ENCODE data around the gene BRSK1. TPM values are rescaled to one million over a fixed set of nuclear protein-coding genes. Genes with fewer than 3 reads are reported as not detected.

Gene BRSK1
- total RNA-seq, 2 donors from 2014 or later, result 6.3 to 13.7 TPM

DNA sequence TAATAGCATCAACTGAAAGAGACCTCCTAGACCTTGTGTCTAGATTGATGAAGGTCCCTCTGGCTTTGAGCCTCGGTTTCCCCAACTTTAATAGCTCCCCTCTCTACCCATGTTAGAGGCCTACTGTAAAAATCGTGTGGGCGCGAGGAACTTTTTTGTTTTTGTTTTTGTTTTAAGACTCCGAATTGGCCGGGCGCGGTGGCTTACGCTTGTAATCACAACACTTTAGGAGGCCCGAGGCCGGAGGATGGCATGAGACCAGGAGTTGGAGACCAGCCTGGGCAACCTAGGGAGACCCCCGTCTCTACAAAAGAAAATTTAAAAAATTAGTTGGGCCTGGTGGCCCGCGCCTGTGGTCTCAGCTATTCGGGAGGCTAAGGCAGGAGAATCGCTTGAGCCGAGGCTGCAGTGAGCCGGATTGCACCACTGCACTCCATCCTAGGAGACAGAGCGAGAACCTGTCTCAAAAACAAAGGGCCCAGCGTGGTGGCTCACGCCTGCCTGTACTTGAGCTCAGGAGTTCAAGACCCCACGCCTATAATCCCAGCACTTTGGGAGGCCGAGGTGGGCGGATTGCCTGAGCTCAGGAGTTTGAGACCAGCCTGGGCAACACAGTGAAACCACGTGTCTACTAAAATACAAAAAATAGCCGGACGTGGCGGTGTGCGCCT is 24.1 kb upstream of the BRSK1 start:
- peak overlapping the region; percentile 96 for H3K4me3 Mint-ChIP-seq
- ATAC-seq (replicated peaks), result no peak

DNA sequence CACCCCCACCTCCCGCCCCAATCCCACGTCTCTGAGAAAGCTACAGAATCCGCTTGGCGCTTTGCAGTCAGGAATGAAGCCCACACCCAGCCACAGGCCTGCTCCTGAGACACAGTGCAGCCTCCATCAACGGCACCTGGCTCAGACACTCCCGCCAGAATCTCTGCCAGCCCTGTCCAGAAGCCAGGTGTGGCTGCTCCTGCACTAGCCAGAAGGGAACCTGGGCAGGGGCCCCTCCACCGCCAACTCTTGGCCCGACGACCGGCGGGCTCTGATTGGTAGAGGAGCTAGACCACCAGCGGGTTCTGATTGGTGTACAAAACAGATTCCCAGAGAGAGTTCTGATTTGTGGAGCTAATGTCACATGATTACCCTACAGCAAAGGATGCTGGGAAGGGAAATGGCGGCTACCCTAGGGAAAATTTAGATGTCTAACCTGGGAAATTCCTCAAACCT is 22.1 kb upstream of the BRSK1 start:
- Mint-ChIP-seq H3K9me3 (peaks cover 5% of the 10 kb centered on the region), H3K27ac (no peak overlapping the region), H3K4me1 (peaks cover 16% of the 10 kb centered on the region), H3K36me3 (ENCODE audit: low read depth) (peaks cover 28% of the 10 kb centered on the region), H3K4me3 (no peak overlapping the region), H3K27me3 (no peaks in the 10 kb centered on the region)
- no peak for ATAC-seq (replicated peaks)

More for the DNA sequence above, 24.1 kb upstream of the BRSK1 start:
- peaks cover 19% of the 10 kb centered on the region for H3K4me1 Mint-ChIP-seq
- H3K36me3 Mint-ChIP-seq (ENCODE audit: low read depth), result peaks cover 48% of the 10 kb centered on the region
- peak overlapping the region; percentile 99 for H3K27ac Mint-ChIP-seq
- no peaks in the 10 kb centered on the region for H3K9me3 Mint-ChIP-seq
- H3K27me3 Mint-ChIP-seq, result no peaks in the 10 kb centered on the region

DNA sequence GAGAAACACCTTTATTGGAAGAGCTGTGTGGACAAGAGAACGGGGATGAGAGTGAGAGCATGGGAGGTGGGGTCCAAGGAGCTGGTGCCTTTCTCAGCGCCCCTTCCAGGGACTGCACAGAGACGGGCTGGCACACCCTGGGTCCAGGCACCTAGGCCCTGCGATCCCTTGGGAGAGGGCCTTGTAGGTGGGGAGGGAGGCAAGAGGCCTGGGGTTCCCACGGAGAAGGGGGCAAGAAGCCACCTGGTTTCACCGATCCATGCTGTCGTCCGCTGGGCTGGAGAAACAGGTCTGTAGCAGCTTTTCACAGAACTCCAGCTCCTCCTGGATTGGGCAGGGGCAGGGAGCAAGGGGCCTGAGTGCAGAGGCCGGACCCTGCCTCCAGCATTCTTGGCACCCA is 21.4 kb upstream of the BRSK1 start:
- peak overlapping the region; percentile 50 for H3K27ac Mint-ChIP-seq
- H3K36me3 Mint-ChIP-seq (ENCODE audit: low read depth), result peaks cover 22% of the 10 kb centered on the region
- no peaks in the 10 kb centered on the region for H3K27me3 Mint-ChIP-seq
- H3K9me3 Mint-ChIP-seq, result peaks cover 5% of the 10 kb centered on the region
- no peak overlapping the region for H3K4me3 Mint-ChIP-seq
- peaks cover 14% of the 10 kb centered on the region for H3K4me1 Mint-ChIP-seq
- no peak for ATAC-seq (replicated peaks)

DNA sequence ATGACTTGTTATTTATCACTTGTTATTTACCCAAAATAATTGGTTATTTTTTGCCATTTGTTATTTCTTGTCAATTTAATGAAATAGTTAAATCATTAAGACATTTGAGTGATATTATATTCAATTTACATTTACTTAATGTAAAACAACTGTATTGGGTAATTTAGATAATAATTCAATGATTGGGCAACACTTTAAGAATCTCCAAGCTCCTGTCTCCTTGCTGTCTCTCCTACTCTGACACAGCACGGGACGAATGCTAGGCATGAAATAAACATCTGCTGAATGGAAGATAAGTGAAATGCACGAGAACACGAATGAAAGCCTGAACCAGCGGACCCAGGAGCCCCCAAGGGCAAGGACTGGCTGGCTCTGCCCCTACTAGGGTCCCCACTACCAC is 19.3 kb upstream of the BRSK1 start:
- Mint-ChIP-seq H3K4me3 (no peak overlapping the region), H3K4me1 (peaks cover 16% of the 10 kb centered on the region), H3K36me3 (ENCODE audit: low read depth) (peaks cover 17% of the 10 kb centered on the region), H3K9me3 (peaks cover 5% of the 10 kb centered on the region), H3K27ac (no peak overlapping the region), H3K27me3 (no peaks in the 10 kb centered on the region)
- ATAC-seq (replicated peaks), result no peak

DNA sequence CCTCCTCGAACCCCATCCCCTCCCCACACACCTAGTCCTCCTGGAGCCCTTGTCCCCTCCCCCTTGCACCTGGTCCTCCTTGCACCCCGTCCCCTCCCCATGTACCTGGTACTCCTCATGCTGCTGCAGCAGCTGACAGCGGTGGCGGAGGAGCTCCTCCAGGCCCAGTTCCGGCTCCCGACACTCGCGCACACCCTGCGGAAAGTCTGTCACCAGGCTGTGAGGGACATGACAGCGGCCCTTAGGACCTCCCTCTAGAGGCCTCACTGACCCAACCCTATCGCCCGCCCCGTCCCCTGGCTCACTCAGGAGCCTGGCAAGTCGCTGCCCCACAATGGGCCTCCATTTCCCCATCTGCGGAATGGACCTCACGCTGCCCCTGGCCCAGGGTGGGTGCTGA is 18.6 kb upstream of the BRSK1 start:
- Mint-ChIP-seq H3K9me3 (peaks cover 5% of the 10 kb centered on the region), H3K27ac (no peak overlapping the region), H3K36me3 (ENCODE audit: low read depth) (peaks cover 19% of the 10 kb centered on the region), H3K4me3 (no peak overlapping the region), H3K27me3 (no peaks in the 10 kb centered on the region), H3K4me1 (peaks cover 16% of the 10 kb centered on the region)
- ATAC-seq (replicated peaks), result no peak

DNA sequence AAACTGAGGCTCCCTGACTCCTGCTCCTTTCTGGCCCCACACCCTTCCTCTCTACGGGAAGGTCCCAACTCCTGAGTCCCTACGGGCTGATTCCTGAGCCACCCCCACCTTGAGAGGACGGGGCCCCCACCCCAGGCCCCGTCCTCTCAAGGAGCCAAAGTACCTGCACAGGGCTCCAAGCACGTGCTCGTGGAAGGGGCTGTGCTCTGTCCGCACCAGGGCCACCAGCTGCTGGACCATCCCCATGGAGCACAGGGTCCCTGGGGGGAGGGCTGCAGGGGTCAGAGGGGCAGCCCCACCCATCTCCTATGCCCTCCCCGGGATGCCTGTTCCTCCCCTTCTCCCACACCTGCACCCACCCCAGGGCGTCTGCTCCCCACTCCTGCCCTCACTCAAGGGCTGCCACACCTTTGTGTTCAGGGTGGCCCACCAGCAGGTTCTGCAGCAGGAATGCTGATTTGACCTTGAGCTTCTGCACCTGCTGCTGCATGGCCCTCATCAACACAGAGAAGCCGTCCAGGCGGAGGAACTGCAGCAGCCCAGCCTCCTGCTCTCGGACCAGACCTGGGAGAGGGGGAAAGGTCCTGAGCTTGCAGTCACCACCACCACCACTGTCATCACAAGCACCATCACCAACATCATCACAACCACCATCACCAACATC is 17.9 kb upstream of the BRSK1 start:
- no peaks in the 10 kb centered on the region for H3K27me3 Mint-ChIP-seq
- no peak for ATAC-seq (replicated peaks)
- H3K4me3 Mint-ChIP-seq, result no peak overlapping the region
- H3K4me1 Mint-ChIP-seq, result peaks cover 16% of the 10 kb centered on the region
- peaks cover 19% of the 10 kb centered on the region for H3K36me3 Mint-ChIP-seq (ENCODE audit: low read depth)
- peaks cover 5% of the 10 kb centered on the region for H3K9me3 Mint-ChIP-seq
- H3K27ac Mint-ChIP-seq, result no peak overlapping the region

DNA sequence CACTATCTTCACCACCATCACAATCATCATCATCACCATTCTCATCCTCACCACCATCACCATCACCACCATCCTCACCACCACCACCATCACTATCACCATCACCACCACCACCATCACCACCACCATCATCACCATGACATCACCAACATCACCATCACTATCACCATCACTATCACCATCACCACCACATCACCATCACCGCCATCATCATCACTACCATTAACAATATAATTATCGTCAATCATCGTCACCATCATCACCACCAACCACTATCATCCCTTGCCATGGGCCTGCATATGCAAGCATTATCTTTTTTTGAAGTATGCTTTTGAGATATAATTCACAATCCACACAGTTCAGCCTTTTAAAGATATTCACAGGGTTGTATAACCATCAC is 17.4 kb upstream of the BRSK1 start:
- Mint-ChIP-seq H3K4me3 (no peak overlapping the region), H3K9me3 (peaks cover 5% of the 10 kb centered on the region), H3K27me3 (no peaks in the 10 kb centered on the region), H3K27ac (no peak overlapping the region), H3K36me3 (ENCODE audit: low read depth) (peaks cover 21% of the 10 kb centered on the region), H3K4me1 (peaks cover 16% of the 10 kb centered on the region)
- ATAC-seq (replicated peaks), result no peak

DNA sequence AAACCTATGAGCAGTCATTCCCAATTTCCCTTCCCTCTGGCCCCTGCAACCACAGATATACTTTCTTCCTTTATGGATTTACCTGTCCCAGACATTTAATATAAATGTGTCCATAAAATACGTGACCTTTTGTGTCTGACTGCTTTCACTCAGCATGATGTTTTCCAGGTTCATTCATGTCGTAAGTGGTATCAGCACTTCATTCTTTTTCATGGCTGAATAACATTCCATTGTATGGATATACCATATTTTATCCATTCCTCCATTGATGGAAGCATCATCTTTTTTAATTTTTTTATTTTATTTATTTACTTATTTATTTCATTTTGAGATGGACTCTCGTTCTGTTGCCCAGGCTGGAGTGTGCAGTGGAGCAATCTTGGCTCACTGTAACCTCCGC is 17.0 kb upstream of the BRSK1 start:
- peaks cover 25% of the 10 kb centered on the region for H3K36me3 Mint-ChIP-seq (ENCODE audit: low read depth)
- H3K4me3 Mint-ChIP-seq, result no peak overlapping the region
- peaks cover 5% of the 10 kb centered on the region for H3K9me3 Mint-ChIP-seq
- H3K4me1 Mint-ChIP-seq, result peaks cover 16% of the 10 kb centered on the region
- H3K27ac Mint-ChIP-seq, result no peak overlapping the region
- ATAC-seq (replicated peaks), result no peak
- H3K27me3 Mint-ChIP-seq, result no peaks in the 10 kb centered on the region

DNA sequence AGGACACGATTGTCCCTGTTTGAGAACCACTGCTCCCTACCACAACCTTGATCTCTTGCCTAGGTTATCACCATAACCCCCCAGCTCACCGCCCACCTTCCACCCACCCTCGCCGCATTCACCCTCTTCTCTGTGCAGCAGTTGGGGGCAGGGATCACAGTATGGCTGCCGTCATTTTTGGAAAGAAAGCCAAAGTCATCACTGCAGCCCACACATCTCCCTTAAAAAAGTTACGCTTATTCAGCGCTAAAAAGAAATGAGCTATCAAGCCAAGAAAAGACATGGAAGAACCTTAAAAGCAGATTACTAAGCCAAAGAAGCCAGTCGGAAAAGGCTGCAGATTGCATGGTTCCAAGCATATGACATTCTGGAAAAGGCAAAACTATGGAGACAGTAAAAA is 14.5 kb upstream of the BRSK1 start:
- peaks cover 16% of the 10 kb centered on the region for H3K4me1 Mint-ChIP-seq
- H3K9me3 Mint-ChIP-seq, result peaks cover 5% of the 10 kb centered on the region
- no peak overlapping the region for H3K4me3 Mint-ChIP-seq
- H3K27me3 Mint-ChIP-seq, result no peaks in the 10 kb centered on the region
- H3K36me3 Mint-ChIP-seq (ENCODE audit: low read depth), result peaks cover 41% of the 10 kb centered on the region
- no peak for ATAC-seq (replicated peaks)
- no peak overlapping the region for H3K27ac Mint-ChIP-seq

DNA sequence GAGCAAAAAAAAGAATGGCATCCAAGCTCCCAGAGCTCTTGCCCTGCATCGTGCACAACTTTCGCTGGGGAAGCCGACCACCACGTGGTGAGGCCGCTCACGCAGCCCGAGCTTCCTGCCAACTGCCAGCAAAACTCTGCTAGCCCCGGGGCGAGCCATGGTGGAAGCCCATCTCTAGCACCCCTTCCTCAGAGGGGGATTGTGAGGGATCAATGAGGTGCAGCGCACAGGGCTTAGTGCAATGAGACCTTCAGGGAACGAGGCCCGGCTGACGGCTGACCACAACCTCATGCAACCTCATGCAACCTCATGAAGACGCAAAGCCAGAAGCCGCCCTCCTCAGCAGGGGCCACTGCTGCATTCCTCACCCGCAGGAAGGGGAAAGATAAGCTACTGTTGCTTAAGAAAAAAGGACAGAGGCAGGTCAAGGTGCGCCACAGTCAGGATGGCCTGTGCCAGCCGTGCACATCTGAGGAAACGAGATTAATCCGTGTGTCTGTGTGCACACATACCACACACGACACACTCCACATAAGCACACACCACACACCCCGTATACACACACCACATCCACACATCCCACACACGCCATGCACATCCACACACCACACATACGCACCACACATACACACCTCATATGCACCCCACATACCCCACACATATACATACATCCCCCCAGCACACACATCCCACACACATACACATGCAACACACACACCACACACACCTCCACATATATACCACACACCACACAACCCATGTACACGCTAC is 13.4 kb upstream of the BRSK1 start:
- Mint-ChIP-seq H3K4me3 (no peak overlapping the region), H3K27me3 (no peaks in the 10 kb centered on the region), H3K27ac (no peak overlapping the region), H3K36me3 (ENCODE audit: low read depth) (peaks cover 41% of the 10 kb centered on the region), H3K9me3 (peaks cover 5% of the 10 kb centered on the region), H3K4me1 (peaks cover 16% of the 10 kb centered on the region)
- no peak for ATAC-seq (replicated peaks)

DNA sequence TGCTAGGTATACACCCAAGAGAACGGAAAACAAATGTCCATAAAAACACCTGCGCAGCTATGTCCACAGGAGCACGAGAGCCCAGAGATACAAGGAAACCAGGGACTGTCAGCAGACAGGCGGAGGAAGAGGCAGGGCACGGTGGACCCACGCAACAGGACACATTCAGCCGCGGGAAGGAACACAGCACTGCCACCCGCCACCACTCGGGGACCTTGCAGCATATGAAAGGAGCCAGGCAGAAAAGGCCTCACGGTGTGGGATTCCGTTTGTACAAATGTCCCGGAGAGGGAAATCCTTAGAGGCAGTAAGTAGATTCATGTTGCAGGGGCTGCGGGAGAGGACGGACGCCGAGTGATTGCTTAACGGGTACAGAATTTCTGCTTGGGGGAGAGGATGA is 11.7 kb upstream of the BRSK1 start:
- peaks cover 14% of the 10 kb centered on the region for H3K4me1 Mint-ChIP-seq
- no peaks in the 10 kb centered on the region for H3K27me3 Mint-ChIP-seq
- peaks cover 51% of the 10 kb centered on the region for H3K36me3 Mint-ChIP-seq (ENCODE audit: low read depth)
- no peak for ATAC-seq (replicated peaks)
- H3K9me3 Mint-ChIP-seq, result no peaks in the 10 kb centered on the region
- no peak overlapping the region for H3K27ac Mint-ChIP-seq
- no peak overlapping the region for H3K4me3 Mint-ChIP-seq

DNA sequence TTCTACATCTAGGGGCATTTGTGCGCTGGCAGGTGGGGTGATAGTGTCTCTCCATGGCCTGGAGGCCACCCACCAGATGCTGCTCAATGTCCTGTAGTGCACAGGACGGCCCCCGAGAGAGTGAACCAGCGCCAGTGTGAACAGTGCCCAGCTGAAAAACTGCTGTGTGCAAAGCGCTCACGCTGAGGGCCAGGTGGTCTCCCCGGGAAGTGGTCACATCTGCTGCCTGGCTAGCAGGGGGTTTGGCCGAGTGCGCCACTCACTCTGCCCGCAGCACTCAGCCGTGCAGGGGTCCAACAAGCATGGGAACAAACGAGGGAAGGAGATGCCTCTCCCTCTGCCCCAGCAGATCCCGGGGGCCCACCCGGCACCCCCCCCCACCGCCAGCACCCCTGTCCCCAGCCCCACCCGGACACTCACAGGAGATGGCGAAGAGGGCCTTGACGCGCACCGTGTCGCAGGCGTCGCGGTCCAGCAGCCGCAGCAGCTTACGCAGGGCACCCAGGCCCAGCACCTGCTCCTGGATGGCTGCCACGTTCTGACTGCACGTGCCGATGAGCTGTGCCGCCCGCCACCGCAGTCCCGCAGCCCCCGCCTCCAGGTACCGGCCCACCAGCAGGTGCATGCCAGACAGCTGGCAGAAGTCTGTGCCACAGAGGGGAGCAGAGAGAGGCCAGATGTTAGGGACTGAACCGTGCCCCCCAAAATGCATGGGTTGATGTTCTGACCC is 9.7 kb upstream of the BRSK1 start:
- H3K27ac Mint-ChIP-seq, result no peak overlapping the region
- H3K36me3 Mint-ChIP-seq (ENCODE audit: low read depth), result peaks cover 49% of the 10 kb centered on the region
- no peaks in the 10 kb centered on the region for H3K9me3 Mint-ChIP-seq
- no peak for ATAC-seq (replicated peaks)
- no peaks in the 10 kb centered on the region for H3K27me3 Mint-ChIP-seq
- H3K4me3 Mint-ChIP-seq, result no peak overlapping the region
- H3K4me1 Mint-ChIP-seq, result peaks cover 14% of the 10 kb centered on the region

DNA sequence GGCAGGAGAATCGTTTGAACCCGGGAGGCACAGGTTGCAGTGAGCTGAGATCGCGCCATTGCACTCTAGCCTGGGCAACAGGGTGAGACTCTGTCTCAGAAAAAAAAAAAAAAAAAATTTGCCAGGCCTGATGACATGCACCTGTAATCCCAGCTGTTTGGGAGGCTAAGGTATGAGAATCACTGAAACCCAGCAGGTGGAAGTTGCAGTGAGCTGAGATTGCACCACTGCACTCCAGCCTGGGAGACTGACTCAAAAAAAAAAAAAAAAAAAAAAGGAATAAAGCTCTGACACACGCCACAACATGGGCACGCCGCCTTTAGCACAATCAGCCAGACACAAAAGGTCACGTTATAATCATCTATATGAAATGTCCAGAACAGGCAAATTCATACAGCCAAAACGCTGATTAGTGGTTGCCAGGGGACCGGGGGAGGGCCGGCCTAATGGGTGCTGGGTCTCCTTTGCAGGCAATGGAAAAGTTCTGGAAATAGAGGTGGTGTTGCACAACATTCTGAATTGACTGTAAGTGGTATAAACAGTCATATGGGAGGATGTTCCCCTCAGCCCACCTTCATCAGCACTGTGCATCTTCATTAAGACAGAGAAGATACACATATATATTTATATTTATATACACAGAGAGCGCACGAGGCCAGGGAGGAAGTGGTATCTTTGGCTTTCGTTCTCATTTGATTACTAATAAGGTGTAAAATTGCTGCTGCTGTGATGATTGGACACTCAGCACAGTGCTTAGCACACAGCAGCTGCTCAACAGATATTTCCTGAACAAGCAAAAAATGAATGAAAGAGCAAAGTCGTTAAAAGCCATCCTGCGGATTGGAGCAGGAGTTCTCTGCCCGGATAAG is 7.7 kb upstream of the BRSK1 start:
- Mint-ChIP-seq H3K9me3 (no peaks in the 10 kb centered on the region), H3K36me3 (ENCODE audit: low read depth) (peaks cover 48% of the 10 kb centered on the region), H3K27me3 (no peaks in the 10 kb centered on the region), H3K27ac (peak overlapping the region; percentile 54), H3K4me1 (peaks cover 15% of the 10 kb centered on the region), H3K4me3 (peak overlapping the region; percentile 28)
- ATAC-seq (replicated peaks), result no peak
